ENCODE measurements around the gene HOXD3. TPM values are rescaled to one million over a fixed set of nuclear protein-coding genes. Genes with fewer than 3 reads are reported as not detected.

The HOXD3 gene
- total and polyA plus RNA-seq, 9 of the 15 experiments (the other 6 are each of a cell fraction or from before 2014, with no cell fraction given): not detected

DNA sequence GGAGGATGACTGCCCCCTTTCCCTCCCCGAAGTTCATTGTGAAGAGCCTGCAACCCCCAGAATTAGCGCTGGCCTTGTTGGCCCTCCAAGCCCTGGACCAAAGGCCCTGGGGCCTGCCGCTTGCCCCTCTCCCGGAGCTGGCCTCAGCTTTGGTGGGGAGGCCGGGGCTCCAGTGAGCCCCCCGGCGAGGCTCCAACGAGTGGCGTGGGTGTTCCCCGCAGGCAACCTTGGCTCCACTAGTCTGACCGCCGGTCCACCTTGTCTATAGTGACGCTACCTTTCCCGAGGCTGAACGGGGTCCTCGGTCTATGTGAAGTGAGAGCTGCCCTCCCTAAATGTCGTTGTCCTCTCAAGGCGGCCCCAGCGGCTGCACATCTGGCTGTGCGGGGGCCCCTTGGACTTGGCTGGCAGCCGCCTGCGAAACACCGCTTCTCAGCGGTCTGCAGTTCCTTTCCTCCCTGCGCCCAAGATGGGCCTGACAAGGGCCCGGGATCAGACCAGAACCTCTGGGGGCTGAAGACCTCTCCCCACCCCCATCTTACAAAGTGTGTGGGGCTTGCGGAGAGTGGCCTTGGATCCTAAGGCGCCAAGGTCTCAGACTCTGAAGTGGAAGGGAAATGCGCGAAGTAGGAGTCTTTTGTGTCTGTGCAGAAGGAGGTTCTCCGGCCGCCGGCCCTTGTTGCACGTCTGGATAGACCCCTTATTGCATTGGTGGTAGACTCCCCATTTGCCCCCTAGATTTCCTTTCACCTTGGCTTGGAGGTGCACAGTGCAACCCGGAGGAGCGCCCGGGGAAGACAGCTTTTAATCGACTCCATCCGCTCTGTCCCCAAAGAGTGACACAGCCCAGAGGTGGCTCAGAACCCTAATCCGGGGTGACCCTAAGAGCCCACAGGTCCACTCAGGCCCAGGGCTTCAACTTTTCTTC, 44.5 kb upstream of the HOXD3 start:
- BruUV-seq (replicated peaks): no TSS peak
- H3K4me1 ChIP-seq (replicated peaks in 1 of 2; ENCODE audit: control insufficient read depth in 2 of 2, insufficient read depth in 2 of 2, low read length in 2 of 2): peaks cover 0 to 22% of the 10 kb centered on the region in 2 experiments; a peak in 1 of 5 replicates
- ChIA-PET CTCF (ENCODE audit: low intra/inter-chr PET ratio) (interaction anchor here (0.5 kb wide), 1 partner anchor 347 kb away, joined by 3 read pairs; no protein-coding TSS in a partner anchor), POLR2A (no interaction called here)
- no peaks in the 10 kb centered on the region for H3K9me1 ChIP-seq (ENCODE audit: control insufficient read depth, insufficient read depth, low read length)
- WGBS (ENCODE audit: insufficient coverage, low coverage, missing lambda C conversion rate): 6% methylated on average over 39 of the region's 40 CpGs
- no peaks in the 10 kb centered on the region for H3K79me2 ChIP-seq (ENCODE audit: control insufficient read depth, insufficient read depth, low read length)
- intact Hi-C loops (cut with micrococcal nuclease): no loop called here
- no peak overlapping the region for H3K27ac ChIP-seq (ENCODE audit: extremely low read depth, low read depth, low read length)
- H2AFZ ChIP-seq (ENCODE audit: low read depth, low read length): no peak overlapping the region
- in situ Hi-C loops (cut with MboI): no loop called here
- no peak overlapping the region for H3K4me3 ChIP-seq
- TF ChIP-seq ZNF3 (CRISPR knock-in tag; IDR thresholded peaks at IDR 0.05): no peak
- TF ChIP-seq, protein P1, sequence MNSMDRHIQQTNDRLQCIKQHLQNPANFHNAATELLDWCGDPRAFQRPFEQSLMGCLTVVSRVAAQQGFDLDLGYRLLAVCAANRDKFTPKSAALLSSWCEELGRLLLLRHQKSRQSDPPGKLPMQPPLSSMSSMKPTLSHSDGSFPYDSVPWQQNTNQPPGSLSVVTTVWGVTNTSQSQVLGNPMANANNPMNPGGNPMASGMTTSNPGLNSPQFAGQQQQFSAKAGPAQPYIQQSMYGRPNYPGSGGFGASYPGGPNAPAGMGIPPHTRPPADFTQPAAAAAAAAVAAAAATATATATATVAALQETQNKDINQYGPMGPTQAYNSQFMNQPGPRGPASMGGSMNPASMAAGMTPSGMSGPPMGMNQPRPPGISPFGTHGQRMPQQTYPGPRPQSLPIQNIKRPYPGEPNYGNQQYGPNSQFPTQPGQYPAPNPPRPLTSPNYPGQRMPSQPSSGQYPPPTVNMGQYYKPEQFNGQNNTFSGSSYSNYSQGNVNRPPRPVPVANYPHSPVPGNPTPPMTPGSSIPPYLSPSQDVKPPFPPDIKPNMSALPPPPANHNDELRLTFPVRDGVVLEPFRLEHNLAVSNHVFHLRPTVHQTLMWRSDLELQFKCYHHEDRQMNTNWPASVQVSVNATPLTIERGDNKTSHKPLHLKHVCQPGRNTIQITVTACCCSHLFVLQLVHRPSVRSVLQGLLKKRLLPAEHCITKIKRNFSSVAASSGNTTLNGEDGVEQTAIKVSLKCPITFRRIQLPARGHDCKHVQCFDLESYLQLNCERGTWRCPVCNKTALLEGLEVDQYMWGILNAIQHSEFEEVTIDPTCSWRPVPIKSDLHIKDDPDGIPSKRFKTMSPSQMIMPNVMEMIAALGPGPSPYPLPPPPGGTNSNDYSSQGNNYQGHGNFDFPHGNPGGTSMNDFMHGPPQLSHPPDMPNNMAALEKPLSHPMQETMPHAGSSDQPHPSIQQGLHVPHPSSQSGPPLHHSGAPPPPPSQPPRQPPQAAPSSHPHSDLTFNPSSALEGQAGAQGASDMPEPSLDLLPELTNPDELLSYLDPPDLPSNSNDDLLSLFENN (IDR thresholded peaks at IDR 0.05; ENCODE audit: low read depth in 2 of 2, low read length in 2 of 2): no peak
- TF ChIP-seq, protein P2, sequence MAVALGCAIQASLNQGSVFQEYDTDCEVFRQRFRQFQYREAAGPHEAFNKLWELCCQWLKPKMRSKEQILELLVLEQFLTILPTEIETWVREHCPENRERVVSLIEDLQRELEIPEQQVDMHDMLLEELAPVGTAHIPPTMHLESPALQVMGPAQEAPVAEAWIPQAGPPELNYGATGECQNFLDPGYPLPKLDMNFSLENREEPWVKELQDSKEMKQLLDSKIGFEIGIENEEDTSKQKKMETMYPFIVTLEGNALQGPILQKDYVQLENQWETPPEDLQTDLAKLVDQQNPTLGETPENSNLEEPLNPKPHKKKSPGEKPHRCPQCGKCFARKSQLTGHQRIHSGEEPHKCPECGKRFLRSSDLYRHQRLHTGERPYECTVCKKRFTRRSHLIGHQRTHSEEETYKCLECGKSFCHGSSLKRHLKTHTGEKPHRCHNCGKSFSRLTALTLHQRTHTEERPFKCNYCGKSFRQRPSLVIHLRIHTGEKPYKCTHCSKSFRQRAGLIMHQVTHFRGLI (CRISPR knock-in tag; IDR thresholded peaks at IDR 0.05): no peak
- TF ChIP-seq ZNF174 (CRISPR knock-in tag; IDR thresholded peaks at IDR 0.05): no peak
- no peak for TF ChIP-seq CHCHD3 (CRISPR knock-in tag; IDR thresholded peaks at IDR 0.05)
- ATAC-seq (no peak), FAIRE-seq (no peak), DNase-seq (ENCODE audit: extremely low read depth in 1 of 4, low spot score in 3 of 4) (no peak)
- no peak overlapping the region for H3K9ac ChIP-seq (ENCODE audit: insufficient read depth in 1 of 2, low read depth in 2 of 2, low read length in 2 of 2)
- H3K9me3 ChIP-seq (replicated peaks; ENCODE audit: control insufficient read depth, insufficient read depth, low read depth, low read length): no peaks in the 10 kb centered on the region
- no peaks in the 10 kb centered on the region for H4K20me1 ChIP-seq (replicated peaks; ENCODE audit: control insufficient read depth, insufficient read depth, low read length)
- H3K36me3 ChIP-seq (ENCODE audit: control insufficient read depth, insufficient read depth, low read length): no peaks in the 10 kb centered on the region
- H3K4me2 ChIP-seq (ENCODE audit: insufficient read depth, low read length): no peak overlapping the region
- H3K27me3 ChIP-seq (ENCODE audit: control insufficient read depth in 2 of 2, insufficient read depth in 2 of 2, low read length in 2 of 2): peaks cover 60 to 64% of the 10 kb centered on the region in 2 experiments

Data from K562 (cell line).